ENCODE measurements around the gene EFCAB6.

The EFCAB6 gene

GRCh38 chr22:43776081-43776670, 35.9 kb downstream of the EFCAB6 start:
- ATAC-seq (ENCODE audit: low read depth) (peak; percentile 65), DNase-seq (ENCODE audit: low spot score) (no peak)
- H3K27ac ChIP-seq (ENCODE audit: poor library complexity, severe bottlenecking): no peak overlapping the region
- TF ChIP-seq CTCF (IDR thresholded peaks at IDR 0.05; ENCODE audit: poor library complexity, severe bottlenecking): no peak
- H3K4me1 ChIP-seq (ENCODE audit: insufficient read depth, poor library complexity, severe bottlenecking): peaks cover 14% of the 10 kb centered on the region
- no peak overlapping the region for H3K4me3 ChIP-seq (ENCODE audit: severe bottlenecking)
- no peaks in the 10 kb centered on the region for H3K36me3 ChIP-seq (ENCODE audit: low read depth)
- H3K27me3 ChIP-seq (ENCODE audit: insufficient read depth, poor library complexity, severe bottlenecking): no peaks in the 10 kb centered on the region
- no peaks in the 10 kb centered on the region for H3K9me3 ChIP-seq (ENCODE audit: severe bottlenecking)

DNA sequence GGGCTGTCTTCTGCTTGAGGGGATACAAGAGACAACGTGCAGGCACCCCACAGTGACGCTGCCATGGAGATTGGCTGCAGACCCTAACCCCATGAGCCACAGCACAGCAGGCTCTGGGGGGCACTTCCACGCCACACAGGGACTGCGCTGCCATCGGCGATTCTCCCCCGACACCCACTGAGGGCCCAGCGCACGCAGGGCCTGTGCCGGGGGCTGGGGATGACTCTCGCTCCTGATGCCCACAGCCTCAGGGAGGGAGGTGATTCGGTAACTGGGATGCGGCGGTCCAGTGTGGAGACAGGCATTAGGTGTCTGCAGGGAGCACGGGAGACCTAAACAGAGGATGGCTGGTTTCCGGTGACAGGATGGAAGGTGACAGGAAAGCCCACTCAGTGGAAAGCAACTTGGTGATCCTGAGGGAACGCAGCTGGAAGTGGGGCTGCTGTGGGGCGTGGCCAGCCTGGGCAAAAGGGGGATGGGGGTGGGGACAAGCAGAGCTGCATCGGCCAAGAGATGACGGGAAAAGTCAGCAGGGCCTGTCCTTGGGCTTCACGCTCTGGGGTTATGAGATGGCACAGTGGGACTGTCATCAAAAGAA, 37.7 kb downstream of the EFCAB6 start:
- Histone ChIP-seq H3K4me1 (ENCODE audit: insufficient read depth, poor library complexity, severe bottlenecking) (peaks cover 14% of the 10 kb centered on the region), H3K27ac (ENCODE audit: poor library complexity, severe bottlenecking) (no peak overlapping the region), H3K9me3 (ENCODE audit: severe bottlenecking) (no peaks in the 10 kb centered on the region), H3K27me3 (ENCODE audit: insufficient read depth, poor library complexity, severe bottlenecking) (no peaks in the 10 kb centered on the region), H3K4me3 (ENCODE audit: severe bottlenecking) (no peak overlapping the region), H3K36me3 (ENCODE audit: low read depth) (no peaks in the 10 kb centered on the region)
- DNase-seq (ENCODE audit: low spot score): no peak
- no peak for TF ChIP-seq CTCF (IDR thresholded peaks at IDR 0.05; ENCODE audit: poor library complexity, severe bottlenecking)
- ATAC-seq (ENCODE audit: low read depth): no peak

DNA sequence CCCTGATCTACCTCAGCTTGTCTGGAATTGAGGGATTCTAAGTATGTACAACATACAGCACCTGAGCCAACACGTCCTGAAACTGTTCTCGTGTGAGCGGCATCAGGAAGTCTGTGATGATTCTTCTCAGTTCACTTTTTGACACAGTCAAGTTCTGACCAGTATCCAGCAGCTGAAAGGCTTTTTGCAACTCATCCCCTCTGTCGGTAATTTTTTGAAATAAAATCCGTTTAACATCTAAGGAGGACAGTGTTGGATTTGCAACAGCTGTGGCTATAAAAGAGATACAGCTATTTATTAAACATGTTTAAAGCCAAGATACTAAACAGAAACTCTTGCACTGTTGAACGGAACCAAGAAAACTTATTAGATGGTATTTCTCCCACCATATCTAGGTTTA, 39.3 kb downstream of the EFCAB6 start:
- DNase-seq (ENCODE audit: low spot score) (no peak), ATAC-seq (ENCODE audit: low read depth) (no peak)
- H3K4me3 ChIP-seq (ENCODE audit: severe bottlenecking): no peak overlapping the region
- peaks cover 14% of the 10 kb centered on the region for H3K4me1 ChIP-seq (ENCODE audit: insufficient read depth, poor library complexity, severe bottlenecking)
- no peak for TF ChIP-seq CTCF (IDR thresholded peaks at IDR 0.05; ENCODE audit: poor library complexity, severe bottlenecking)
- no peak overlapping the region for H3K27ac ChIP-seq (ENCODE audit: poor library complexity, severe bottlenecking)
- H3K9me3 ChIP-seq (ENCODE audit: severe bottlenecking): no peaks in the 10 kb centered on the region
- H3K27me3 ChIP-seq (ENCODE audit: insufficient read depth, poor library complexity, severe bottlenecking): no peaks in the 10 kb centered on the region
- no peaks in the 10 kb centered on the region for H3K36me3 ChIP-seq (ENCODE audit: low read depth)

GRCh38 chr22:43755452-43755851, 56.7 kb downstream of the EFCAB6 start:
- Histone ChIP-seq H3K9me3 (ENCODE audit: severe bottlenecking) (no peaks in the 10 kb centered on the region), H3K36me3 (ENCODE audit: low read depth) (no peaks in the 10 kb centered on the region), H3K27ac (ENCODE audit: poor library complexity, severe bottlenecking) (no peak overlapping the region), H3K27me3 (ENCODE audit: insufficient read depth, poor library complexity, severe bottlenecking) (peaks cover 4% of the 10 kb centered on the region), H3K4me3 (ENCODE audit: severe bottlenecking) (no peak overlapping the region), H3K4me1 (ENCODE audit: insufficient read depth, poor library complexity, severe bottlenecking) (no peaks in the 10 kb centered on the region)
- no peak for TF ChIP-seq CTCF (IDR thresholded peaks at IDR 0.05; ENCODE audit: poor library complexity, severe bottlenecking)
- ATAC-seq (ENCODE audit: low read depth) (no peak), DNase-seq (ENCODE audit: low spot score) (no peak)

GRCh38 chr22:43755011-43755410, 57.1 kb downstream of the EFCAB6 start:
- ATAC-seq (ENCODE audit: low read depth) (no peak), DNase-seq (ENCODE audit: low spot score) (no peak)
- H3K27me3 ChIP-seq (ENCODE audit: insufficient read depth, poor library complexity, severe bottlenecking): peaks cover 4% of the 10 kb centered on the region
- no peak overlapping the region for H3K27ac ChIP-seq (ENCODE audit: poor library complexity, severe bottlenecking)
- no peaks in the 10 kb centered on the region for H3K36me3 ChIP-seq (ENCODE audit: low read depth)
- no peaks in the 10 kb centered on the region for H3K4me1 ChIP-seq (ENCODE audit: insufficient read depth, poor library complexity, severe bottlenecking)
- H3K9me3 ChIP-seq (ENCODE audit: severe bottlenecking): no peaks in the 10 kb centered on the region
- no peak for TF ChIP-seq CTCF (IDR thresholded peaks at IDR 0.05; ENCODE audit: poor library complexity, severe bottlenecking)
- no peak overlapping the region for H3K4me3 ChIP-seq (ENCODE audit: severe bottlenecking)
